ENCODE results near the gene FBXO10.

FBXO10 gene

GRCh38 chr9:37520641-37521040 lies 55.5 kb downstream of the FBXO10 start:
- H3K36me3 ChIP-seq (replicated peaks; ENCODE audit: insufficient read depth, low read length): no peaks in the 10 kb centered on the region; the same call in none of the 2 replicates
- no peak for TF ChIP-seq EZH2phosphoT487 (IDR thresholded peaks at IDR 0.05; ENCODE audit: low read length)
- TF ChIP-seq, protein P1, sequence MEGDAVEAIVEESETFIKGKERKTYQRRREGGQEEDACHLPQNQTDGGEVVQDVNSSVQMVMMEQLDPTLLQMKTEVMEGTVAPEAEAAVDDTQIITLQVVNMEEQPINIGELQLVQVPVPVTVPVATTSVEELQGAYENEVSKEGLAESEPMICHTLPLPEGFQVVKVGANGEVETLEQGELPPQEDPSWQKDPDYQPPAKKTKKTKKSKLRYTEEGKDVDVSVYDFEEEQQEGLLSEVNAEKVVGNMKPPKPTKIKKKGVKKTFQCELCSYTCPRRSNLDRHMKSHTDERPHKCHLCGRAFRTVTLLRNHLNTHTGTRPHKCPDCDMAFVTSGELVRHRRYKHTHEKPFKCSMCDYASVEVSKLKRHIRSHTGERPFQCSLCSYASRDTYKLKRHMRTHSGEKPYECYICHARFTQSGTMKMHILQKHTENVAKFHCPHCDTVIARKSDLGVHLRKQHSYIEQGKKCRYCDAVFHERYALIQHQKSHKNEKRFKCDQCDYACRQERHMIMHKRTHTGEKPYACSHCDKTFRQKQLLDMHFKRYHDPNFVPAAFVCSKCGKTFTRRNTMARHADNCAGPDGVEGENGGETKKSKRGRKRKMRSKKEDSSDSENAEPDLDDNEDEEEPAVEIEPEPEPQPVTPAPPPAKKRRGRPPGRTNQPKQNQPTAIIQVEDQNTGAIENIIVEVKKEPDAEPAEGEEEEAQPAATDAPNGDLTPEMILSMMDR (IDR thresholded peaks at IDR 0.05; ENCODE audit: low read length): no peak
- TF ChIP-seq EZH2 (optimal IDR thresholded peaks at IDR 0.05; ENCODE audit: low read depth, low read length): no peak
- H3K4me1 ChIP-seq (ENCODE audit: low read length): no peaks in the 10 kb centered on the region
- H3K9ac ChIP-seq (ENCODE audit: low read length): no peak overlapping the region
- no peak overlapping the region for H3K4me2 ChIP-seq (ENCODE audit: low read depth, low read length)
- no peaks in the 10 kb centered on the region for H3K9me3 ChIP-seq (replicated peaks; ENCODE audit: insufficient read depth, low read length)
- no peaks in the 10 kb centered on the region for H4K20me1 ChIP-seq (ENCODE audit: insufficient read depth, low read length)
- H3K9me2 ChIP-seq (replicated peaks; ENCODE audit: insufficient read depth, low read length): no peaks in the 10 kb centered on the region
- no peak overlapping the region for H3K4me3 ChIP-seq (ENCODE audit: low read length)
- H3K27ac ChIP-seq (ENCODE audit: low read length): no peak overlapping the region
- no peaks in the 10 kb centered on the region for H3F3A ChIP-seq (ENCODE audit: insufficient read depth, low read length)
- no peaks in the 10 kb centered on the region for H3K27me3 ChIP-seq (replicated peaks; ENCODE audit: insufficient read depth, low read length)
- no peaks in the 10 kb centered on the region for H3K79me2 ChIP-seq (ENCODE audit: low read length)
- no peak overlapping the region for H2AFZ ChIP-seq (ENCODE audit: low read length)
- no peak for DNase-seq

DNA sequence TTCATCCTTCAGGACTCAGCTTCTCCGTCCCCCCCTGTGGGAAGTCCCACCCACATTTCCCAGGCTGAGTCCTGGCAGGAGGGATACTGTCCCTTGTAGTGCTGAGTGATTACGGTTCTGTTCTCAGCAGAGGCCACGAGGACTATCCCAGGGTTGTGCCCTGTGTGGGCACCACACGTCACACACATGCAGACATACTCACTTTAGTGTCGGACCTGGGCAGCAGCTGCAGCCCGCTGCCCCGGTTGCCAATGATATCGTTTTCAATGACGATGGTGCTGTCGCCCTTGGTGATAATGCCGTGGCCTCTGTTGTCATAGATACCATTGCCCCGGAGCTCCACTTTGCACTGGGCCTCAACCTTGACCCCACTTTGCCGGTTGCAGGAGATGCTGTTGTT lies 58.3 kb downstream of the FBXO10 start:
- Histone ChIP-seq H3K9ac (ENCODE audit: low read length) (no peak overlapping the region), H3K36me3 (replicated peaks; ENCODE audit: insufficient read depth, low read length) (no peaks in the 10 kb centered on the region; the same call in 1 of the 2 replicates), H3K79me2 (ENCODE audit: low read length) (no peaks in the 10 kb centered on the region), H3K4me3 (ENCODE audit: low read length) (no peak overlapping the region), H3K4me2 (ENCODE audit: low read depth, low read length) (no peak overlapping the region), H3K9me3 (replicated peaks; ENCODE audit: insufficient read depth, low read length) (no peaks in the 10 kb centered on the region), H2AFZ (ENCODE audit: low read length) (no peak overlapping the region), H3K27ac (ENCODE audit: low read length) (no peak overlapping the region), H4K20me1 (ENCODE audit: insufficient read depth, low read length) (no peaks in the 10 kb centered on the region), H3K4me1 (ENCODE audit: low read length) (no peaks in the 10 kb centered on the region), H3K27me3 (replicated peaks; ENCODE audit: insufficient read depth, low read length) (no peaks in the 10 kb centered on the region), H3K9me2 (replicated peaks; ENCODE audit: insufficient read depth, low read length) (no peaks in the 10 kb centered on the region), H3F3A (ENCODE audit: insufficient read depth, low read length) (no peaks in the 10 kb centered on the region)
- TF ChIP-seq EZH2phosphoT487 (IDR thresholded peaks at IDR 0.05; ENCODE audit: low read length) (no peak), EZH2 (optimal IDR thresholded peaks at IDR 0.05; ENCODE audit: low read depth, low read length) (no peak)
- TF ChIP-seq, protein P1 (IDR thresholded peaks at IDR 0.05; ENCODE audit: low read length): no peak
- DNase-seq: no peak

DNA sequence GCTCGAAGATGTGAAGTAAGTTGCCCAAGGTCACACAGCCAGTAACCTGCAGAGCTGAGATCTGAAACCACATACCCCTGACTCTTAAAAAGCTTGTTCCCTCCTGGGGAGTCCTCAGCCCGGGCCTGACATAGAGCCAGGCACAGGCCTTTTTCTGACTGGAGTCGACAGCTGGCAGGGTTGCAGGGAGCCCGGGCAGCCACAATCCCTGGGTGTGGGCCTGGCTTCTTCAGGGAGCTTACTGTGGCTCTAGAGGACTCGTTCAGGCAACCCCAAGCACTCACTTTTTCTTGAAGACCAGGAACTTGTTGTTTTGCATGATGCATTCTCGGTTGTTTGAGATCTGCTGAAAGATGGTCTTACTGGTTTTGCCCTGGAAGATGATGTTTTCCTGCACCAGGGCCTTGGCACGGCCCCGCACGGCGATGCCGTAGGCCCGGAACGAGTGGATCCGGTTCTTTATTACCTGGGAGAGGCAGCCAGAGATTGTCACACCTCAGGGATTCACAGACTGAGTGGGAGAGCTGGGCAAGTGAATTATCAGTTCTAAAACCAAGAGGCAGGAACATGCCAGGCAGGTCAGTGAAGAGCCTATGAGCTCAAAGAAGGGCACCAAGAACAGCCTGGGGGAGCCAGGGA lies 60.4 kb downstream of the FBXO10 start:
- Histone ChIP-seq H2AFZ (ENCODE audit: low read length) (no peak overlapping the region), H3K4me1 (ENCODE audit: low read length) (no peaks in the 10 kb centered on the region), H3K79me2 (ENCODE audit: low read length) (no peaks in the 10 kb centered on the region), H3K9ac (ENCODE audit: low read length) (no peak overlapping the region), H3K9me2 (replicated peaks; ENCODE audit: insufficient read depth, low read length) (no peaks in the 10 kb centered on the region), H3K27ac (ENCODE audit: low read length) (no peak overlapping the region), H3K36me3 (replicated peaks; ENCODE audit: insufficient read depth, low read length) (no peaks in the 10 kb centered on the region; the same call in 1 of the 2 replicates), H3F3A (ENCODE audit: insufficient read depth, low read length) (no peaks in the 10 kb centered on the region), H3K4me2 (ENCODE audit: low read depth, low read length) (no peak overlapping the region), H3K9me3 (replicated peaks; ENCODE audit: insufficient read depth, low read length) (no peaks in the 10 kb centered on the region), H3K4me3 (ENCODE audit: low read length) (no peak overlapping the region), H3K27me3 (replicated peaks; ENCODE audit: insufficient read depth, low read length) (no peaks in the 10 kb centered on the region), H4K20me1 (ENCODE audit: insufficient read depth, low read length) (no peaks in the 10 kb centered on the region)
- TF ChIP-seq EZH2 (optimal IDR thresholded peaks at IDR 0.05; ENCODE audit: low read depth, low read length) (no peak), EZH2phosphoT487 (IDR thresholded peaks at IDR 0.05; ENCODE audit: low read length) (no peak)
- TF ChIP-seq, protein P1 (IDR thresholded peaks at IDR 0.05; ENCODE audit: low read length): no peak
- DNase-seq: no peak
